CD4-positive, alpha-beta T cell treated with Interleukin-2 at 100 ng/mL for 4 hours (primary cell): ENCODE data around the gene MAMDC4.
A peak's percentile ranks its signal among the peaks of the same experiment; 100 is the strongest.

Experiments used
- DNase-seq: peaks from one replicate; pipeline ENCODE4 v3.0.0-alpha.2; 2020; ENCODE audit warnings: low spot score

Gene MAMDC4

GRCh38 chr9:136890661-136891060 is 38.5 kb downstream of the MAMDC4 start:
- no peak for DNase-seq

GRCh38 chr9:136896027-136896426 is 43.9 kb downstream of the MAMDC4 start:
- no peak for DNase-seq

- DNase-seq, result no peak
These were observed 46.4 kb downstream of the MAMDC4 start for GRCh38 chr9:136898483-136899100.

DNA sequence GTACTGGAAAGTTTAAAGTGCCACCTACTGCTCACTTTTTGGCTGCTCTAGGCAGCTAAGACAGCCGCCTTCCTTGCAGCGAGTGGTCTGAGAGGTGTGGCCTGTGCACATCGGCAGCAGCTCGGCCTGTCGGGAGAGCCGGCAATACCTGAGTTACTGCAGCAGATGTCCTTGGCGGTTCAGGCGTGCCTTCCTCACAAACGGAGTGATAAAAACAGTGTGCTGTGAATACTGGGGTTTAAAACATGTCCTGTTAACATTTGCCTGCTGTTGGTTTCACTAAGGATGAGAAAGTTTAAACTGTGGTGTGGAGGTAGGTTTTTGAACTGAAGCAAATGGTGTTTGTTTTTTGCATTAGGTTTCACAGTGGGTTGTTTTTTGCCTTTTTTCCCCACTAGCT is 47.0 kb downstream of the MAMDC4 start:
- DNase-seq, result no peak

- DNase-seq, result no peak
These were observed 48.4 kb downstream of the MAMDC4 start for GRCh38 chr9:136900556-136900955.

GRCh38 chr9:136900988-136901515 is 48.9 kb downstream of the MAMDC4 start:
- no peak for DNase-seq

DNA sequence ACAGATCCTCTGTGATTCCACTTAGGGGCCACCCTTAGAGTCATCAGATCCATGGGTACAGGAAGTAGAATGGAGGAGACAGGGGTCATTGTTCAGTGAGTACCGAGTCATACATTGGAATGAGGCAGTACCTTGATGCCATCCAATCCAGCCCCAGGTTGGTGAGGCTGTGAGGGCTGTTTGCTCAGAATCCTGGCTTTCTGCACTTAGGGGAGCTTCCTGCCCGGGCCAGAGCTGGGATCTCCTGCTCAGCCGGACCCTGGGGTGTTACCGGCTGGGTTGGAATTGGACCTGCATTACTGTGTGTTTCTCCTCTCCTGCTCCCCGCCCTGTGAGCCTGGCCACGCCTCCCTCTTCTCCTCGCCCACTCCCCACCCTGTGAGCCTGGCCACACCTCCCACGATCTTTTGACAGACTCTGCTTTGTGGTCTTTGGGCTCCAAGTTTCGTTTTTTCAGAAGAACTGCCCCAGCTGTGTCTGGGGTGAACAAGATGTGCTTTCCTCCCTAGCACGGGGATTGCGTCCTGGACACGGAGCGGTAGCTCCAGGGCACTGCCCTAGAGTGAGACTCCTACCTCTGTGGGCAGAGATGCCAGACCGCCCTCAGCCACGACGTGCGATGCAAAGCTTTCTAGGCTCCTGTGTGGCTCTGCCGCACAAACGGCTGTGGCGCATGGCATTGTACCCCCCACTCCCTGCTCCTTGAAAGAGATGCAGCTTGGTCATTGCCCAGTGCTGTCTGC is 49.5 kb downstream of the MAMDC4 start:
- DNase-seq, result peak; percentile 76

DNA sequence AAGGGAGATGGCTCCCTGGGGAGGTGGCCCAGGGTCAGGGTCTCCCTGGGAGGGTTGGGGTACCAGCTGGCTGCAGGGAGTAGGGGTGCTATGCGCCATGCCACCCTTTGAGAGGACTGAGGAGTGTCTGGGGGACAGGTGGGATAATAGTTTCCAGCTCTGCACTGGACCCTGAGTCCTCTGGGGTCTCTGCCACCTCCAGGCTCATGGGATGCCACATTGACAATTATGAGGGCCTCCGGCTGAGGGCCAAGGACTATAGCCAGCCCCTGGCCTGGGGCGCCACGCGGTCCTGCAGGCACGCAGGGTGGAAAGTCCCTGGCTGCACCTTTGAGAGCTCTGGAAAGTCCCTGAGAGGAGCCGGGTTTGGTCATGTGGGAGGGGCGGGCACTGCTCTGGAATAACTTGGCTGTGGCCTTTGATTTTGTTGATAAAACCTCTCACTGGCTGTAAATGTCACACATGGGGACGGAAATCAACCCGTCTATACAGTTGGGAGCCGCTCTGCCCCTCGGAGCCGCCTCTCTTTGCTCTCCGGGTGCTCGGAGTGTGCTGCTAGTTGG is 50.2 kb downstream of the MAMDC4 start:
- DNase-seq, result peak; percentile 92

DNA sequence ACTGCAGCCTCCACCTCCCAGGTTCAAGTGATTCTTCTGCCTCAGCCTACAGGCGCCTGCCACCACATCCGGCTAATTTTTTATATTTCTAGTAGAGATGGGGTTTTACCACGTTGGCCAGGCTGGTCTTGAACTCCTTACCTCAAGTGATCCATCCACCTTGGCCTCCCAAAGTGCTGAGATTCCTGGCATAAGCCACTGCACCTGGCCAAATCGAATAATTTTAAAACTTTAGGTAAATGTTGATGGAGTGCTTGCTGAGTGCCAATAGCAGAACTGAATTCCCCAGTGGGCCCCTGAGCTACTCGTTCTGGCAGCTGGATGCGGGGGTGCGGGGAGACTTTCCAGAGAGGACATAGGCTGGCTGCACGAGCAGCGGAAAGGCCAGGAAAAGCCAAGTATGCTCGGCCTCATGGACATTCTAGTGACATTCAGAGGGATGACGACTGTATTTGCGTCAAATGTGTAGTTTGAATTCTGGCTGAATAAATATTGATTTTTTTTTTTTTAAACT is 51.0 kb downstream of the MAMDC4 start:
- DNase-seq, result peak; percentile 33

DNA sequence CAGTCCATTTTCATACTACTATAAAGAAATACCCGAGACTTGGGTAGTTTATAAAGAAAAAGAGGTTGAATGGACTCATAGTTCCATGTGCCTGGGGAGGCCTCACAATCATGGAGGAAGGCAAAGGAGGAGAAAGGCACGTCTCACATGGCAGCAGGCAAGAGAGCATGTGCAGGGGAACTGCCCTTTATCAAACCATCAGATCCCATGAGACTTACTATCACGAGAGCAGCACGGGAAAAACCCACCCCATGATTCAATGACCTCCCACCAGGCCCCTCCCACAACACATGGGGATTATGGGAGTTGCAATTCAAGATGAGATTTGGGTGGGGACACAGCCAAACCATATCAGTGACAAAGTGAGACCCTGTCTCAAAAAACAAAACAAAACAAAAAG is 54.1 kb downstream of the MAMDC4 start:
- DNase-seq, result no peak

- DNase-seq, result no peak
These were observed 55.1 kb downstream of the MAMDC4 start for GRCh38 chr9:136907011-136907914.
